IMR-90 (cell line): Measurements from ENCODE around the gene PI16. TPM values are rescaled to one million over a fixed set of nuclear protein-coding genes. Genes with fewer than 3 reads are reported as not detected.
"Not testable (repeated sequence)": the region's sequence is repeated elsewhere in the genome, so short reads cannot be mapped to it uniquely, and the experiment has no call there.

Experiments
- ATAC-seq: fragments of 200-7000 bp; cut with Tn5 transposase; 2 replicates; pipeline ENCODE4 v1.9.1; 2020; ENCODE audit warnings: low read depth, mild to moderate bottlenecking, moderate library complexity
- BruUV-seq: library from RNA; stranded (reverse); fragments of 400-500 nt; replicated peaks from 2 replicates; lab custom pipeline; 2021; lab: Mats Ljungman, UMichigan
- CTCF ChIA-PET: fragments of 300-600 bp; formaldehyde crosslinking; extraction: SDS; loops from one replicate; lab custom pipeline; 2021; ENCODE audit warnings: antibody characterized with exemption; lab: Yijun Ruan, JAX
- POLR2A ChIA-PET: fragments of 300-600 bp; sonication (Branson Sonifier 250); formaldehyde crosslinking; loops from one replicate; lab custom pipeline; 2022; ENCODE audit warnings: antibody characterized with exemption; ENCODE audit not compliant: unreplicated experiment; lab: Charles Lee
- DNase-seq: peaks from one replicate; pipeline ENCODE4 v3.0.0; 2013
- H2AFZ ChIP-seq: replicated peaks from 2 replicates; pipeline ENCODE3; 2013; ENCODE audit warnings: low read length, mild to moderate bottlenecking; ENCODE audit not compliant: poor library complexity
- H2AK5ac ChIP-seq: 2 replicates; pipeline ENCODE4 v1.6.1; 2013; ENCODE audit warnings: low read depth, low read length, inconsistent platforms
- H2AK9ac ChIP-seq: replicated peaks from 2 replicates; pipeline ENCODE3; 2013; ENCODE audit warnings: mild to moderate bottlenecking, low read depth, low read length, moderate library complexity; ENCODE audit not compliant: poor library complexity
- H2BK120ac ChIP-seq: 2 replicates; pipeline ENCODE4 v1.6.1; 2013; ENCODE audit warnings: low read depth, low read length, inconsistent platforms
- H2BK15ac ChIP-seq: 3 replicates; pipeline ENCODE4 v1.6.1; 2013; ENCODE audit warnings: low read depth, low read length, inconsistent platforms
- H2BK20ac ChIP-seq: 2 replicates; pipeline ENCODE4 v1.6.1; 2013; ENCODE audit warnings: low read depth, mild to moderate bottlenecking, inconsistent platforms, low read length, moderate library complexity
- H2BK5ac ChIP-seq: 2 replicates; pipeline ENCODE4 v1.6.1; 2013; ENCODE audit warnings: mild to moderate bottlenecking, low read depth, low read length, inconsistent platforms; ENCODE audit not compliant: poor library complexity, severe bottlenecking
- H3K14ac ChIP-seq: replicated peaks from 2 replicates; pipeline ENCODE4 v1.6.1; 2013; ENCODE audit warnings: low read depth, low read length, inconsistent platforms
- H3K18ac ChIP-seq: 2 replicates; pipeline ENCODE4 v1.6.1; 2013; ENCODE audit warnings: low read depth, low read length, control low read depth
- H3K23ac ChIP-seq: 2 replicates; pipeline ENCODE4 v1.6.1; 2013; ENCODE audit warnings: low read depth, low read length, inconsistent platforms
- H3K27ac ChIP-seq: 2 replicates; pipeline ENCODE4 v1.5.1; 2013; ENCODE audit warnings: mild to moderate bottlenecking, control low read depth, low read length; ENCODE audit not compliant: insufficient read depth
- H3K27me3 ChIP-seq: 2 replicates; pipeline ENCODE4 v1.6.1; 2013; ENCODE audit warnings: low read length; ENCODE audit not compliant: control insufficient read depth, insufficient read depth
- H3K36me3 ChIP-seq: 2 replicates; pipeline ENCODE4 v1.6.1; 2013; ENCODE audit warnings: low read length, mixed read lengths; ENCODE audit not compliant: control insufficient read depth, insufficient read depth
- H3K4ac ChIP-seq: 2 replicates; pipeline ENCODE4 v1.6.1; 2013; ENCODE audit warnings: low read depth, low read length, inconsistent platforms
- H3K4me1 ChIP-seq: 2 replicates; pipeline ENCODE4 v1.6.1; 2013; ENCODE audit warnings: low read length, mixed read lengths; ENCODE audit not compliant: control insufficient read depth, insufficient read depth
- H3K4me2 ChIP-seq: 2 replicates; pipeline ENCODE4 v1.6.1; 2013; ENCODE audit warnings: low read depth, mild to moderate bottlenecking, control low read depth, low read length, moderate library complexity
- H3K4me3 ChIP-seq: 2 replicates; pipeline ENCODE4 v1.5.1; 2013; ENCODE audit warnings: low read depth, mild to moderate bottlenecking, control low read depth, low read length, moderate library complexity; ENCODE audit not compliant: insufficient read depth
- H3K56ac ChIP-seq: 2 replicates; pipeline ENCODE4 v1.6.1; 2013; ENCODE audit warnings: low read length, inconsistent platforms; ENCODE audit not compliant: insufficient read depth; ENCODE audit errors: extremely low read depth
- H3K79me1 ChIP-seq, 2 experiments: 2 replicates each; pipeline ENCODE4 v1.6.1; 2013; ENCODE audit warnings: low read length in 2 of 2, inconsistent platforms in 1 of 2, low read depth in 1 of 2
- H3K9ac ChIP-seq: 2 replicates; pipeline ENCODE4 v1.6.1; 2013; ENCODE audit warnings: low read depth, low read length, control low read depth
- H3K9me1 ChIP-seq: 2 replicates; pipeline ENCODE4 v1.6.1; 2013; ENCODE audit warnings: low read length, inconsistent platforms; ENCODE audit not compliant: insufficient read depth
- H3K9me3 ChIP-seq: 2 replicates; pipeline ENCODE4 v1.6.1; 2013; ENCODE audit warnings: low read length; ENCODE audit not compliant: control insufficient read depth, insufficient read depth
- H4K20me1 ChIP-seq: 2 replicates; pipeline ENCODE4 v1.6.1; 2013; ENCODE audit warnings: low read length, inconsistent platforms; ENCODE audit not compliant: insufficient read depth
- H4K5ac ChIP-seq: 2 replicates; pipeline ENCODE4 v1.6.1; 2013; ENCODE audit warnings: mild to moderate bottlenecking, low read depth, low read length, control low read depth
- H4K8ac ChIP-seq, 2 experiments: 2 replicates each; pipeline ENCODE4 v1.6.1; 2013; ENCODE audit warnings: low read depth in 2 of 2, low read length in 2 of 2, control low read depth in 1 of 2, inconsistent platforms in 1 of 2
- H4K91ac ChIP-seq: 2 replicates; pipeline ENCODE4 v1.6.1; 2013; ENCODE audit warnings: low read depth, low read length, inconsistent platforms; ENCODE audit not compliant: insufficient read depth
- CEBPB ChIP-seq: IDR thresholded peaks from 2 replicates; pipeline ENCODE4 v1.6.1; 2012; ENCODE audit warnings: low read depth, low read length, improper control_type of control experiment
- ELK1 ChIP-seq: fragments of 150-350 bp; IDR thresholded peaks from 2 replicates; pipeline ENCODE4 v1.6.1; 2016; ENCODE audit warnings: low read depth, mild to moderate bottlenecking, low read length, moderate library complexity, borderline replicate concordance
- FOS ChIP-seq: fragments of 150-350 bp; IDR thresholded peaks from 2 replicates; pipeline ENCODE4 v1.6.1; 2016; ENCODE audit warnings: low read depth, low read length
- MAZ ChIP-seq: IDR thresholded peaks from 2 replicates; pipeline ENCODE4 v1.6.1; 2012; ENCODE audit warnings: low read depth, mild to moderate bottlenecking, low read length, improper control_type of control experiment, moderate library complexity, borderline replicate concordance
- WGBS, 2 experiments: methylation state at CpG; one replicate each; pipeline versions ENCODE4 v1.1.5 to v1.1.7; 2013; ENCODE audit warnings: missing lambda C conversion rate in 2 of 2; ENCODE audit not compliant: insufficient read length in 1 of 2; ENCODE audit errors: extremely low coverage in 2 of 2; 5-methylcytosine and 5-hydroxymethylcytosine counted together
- dilution Hi-C: fragments of 300-500 bp; cut with HindIII; formaldehyde crosslinking; loops from one replicate; pipeline ENCODE4 v1.14.3; 2018; ENCODE audit warnings: low sequenced_read_pairs; ENCODE audit not compliant: unreplicated experiment
- in situ Hi-C: fragments of 300-500 bp; cut with MboI; formaldehyde crosslinking; loops from 3 replicates; pipeline ENCODE4 v1.14.3; 2019; ENCODE audit warnings: low sequenced_read_pairs, inconsistent platforms, mixed read lengths
- intact Hi-C: fragments of 100-400 bp; cut with micrococcal nuclease; formaldehyde crosslinking; loops from 2 replicates; pipeline ENCODE4 v1.10.0; 2022
- polyA plus RNA-seq, 3 experiments: library from polyadenylated mRNA; depleted of rRNA; stranded (reverse); fragments of >200 nt; gene quantifications; 2 replicates each; pipeline ENCODE4 v1.2.3, GENCODE V29; 2012; ENCODE audit warnings: low replicate concordance in 1 of 3
- total RNA-seq: library from RNA; depleted of rRNA; stranded (reverse); fragments of >200 nt; gene quantifications from 2 replicates; pipeline ENCODE4 v1.2.3, GENCODE V29; 2012

The PI16 gene
- total and polyA plus RNA-seq, 2 of the 4 experiments (the other 2 are of a cell fraction), result 0.21 TPM; not detected in 1

- H3K9me1 ChIP-seq, result 0 out of 2 replicates have a peak, but pooled peaks cover 9% of the 10 kb centered on the region
- peak overlapping the region; percentile 65 for H2BK120ac ChIP-seq
- no peak overlapping the region for H2AK9ac ChIP-seq
- H3K79me1 ChIP-seq, result no peaks in the 10 kb centered on the region
- TF ChIP-seq FOS (peak; percentile 87), ELK1 (no peak), MAZ (peak; percentile 78; the same call in 1 of the 2 replicates), CEBPB (peak; percentile 93)
- DNase-seq (peak; percentile 93), ATAC-seq (peak; percentile 95)
- H4K20me1 ChIP-seq, result no peaks in the 10 kb centered on the region
- H4K91ac ChIP-seq, result peak overlapping the region; percentile 67
- no TSS peak for BruUV-seq
- 0 out of 2 replicates have a peak overlapping the region, but pooled peaks have one; percentile 14 for H3K56ac ChIP-seq
- H4K8ac ChIP-seq, result peak overlapping the region; percentile 16 to 60; a peak in 1 of 4 replicates
- H3K4me3 ChIP-seq, result no peak overlapping the region
- no peaks in the 10 kb centered on the region for H3K27me3 ChIP-seq
- 0 out of 2 replicates have a peak overlapping the region, but pooled peaks have one; percentile 51 for H3K14ac ChIP-seq
- intact Hi-C loops, result no loop called here
- peak overlapping the region; percentile 50; the same call in 1 of the 2 replicates for H2BK20ac ChIP-seq
- H3K4me1 ChIP-seq, result peaks cover 9% of the 10 kb centered on the region
- no peaks in the 10 kb centered on the region for H3K36me3 ChIP-seq
- H3K4ac ChIP-seq, result peak overlapping the region; percentile 38; the same call in 1 of the 2 replicates
- H3K23ac ChIP-seq, result no peak overlapping the region
- H3K4me2 ChIP-seq, result no peak overlapping the region
- CTCF ChIA-PET, result no interaction called here
- no peak overlapping the region for H4K5ac ChIP-seq
- H2BK5ac ChIP-seq, result peak overlapping the region; percentile 62
- POLR2A ChIA-PET, result no interaction called here
- H3K18ac ChIP-seq, result peak overlapping the region; percentile 39; the same call in 1 of the 2 replicates
- H3K9me3 ChIP-seq, result no peaks in the 10 kb centered on the region
- no CpG with 5 or more reads among the region's 4 CpGs for WGBS, 2 experiments
- dilution Hi-C loops, result no loop called here
- H2AK5ac ChIP-seq, result peak overlapping the region; percentile 1; the same call in 1 of the 2 replicates
- no peak overlapping the region for H2BK15ac ChIP-seq
- no peak overlapping the region for H3K9ac ChIP-seq
- H3K27ac ChIP-seq, result no peak overlapping the region
- in situ Hi-C loops, result no loop called here
- H2AFZ ChIP-seq, result peak overlapping the region; percentile 4
Measured at GRCh38 chr6:36938536-36938935, 16.0 kb upstream of the PI16 start.

DNA sequence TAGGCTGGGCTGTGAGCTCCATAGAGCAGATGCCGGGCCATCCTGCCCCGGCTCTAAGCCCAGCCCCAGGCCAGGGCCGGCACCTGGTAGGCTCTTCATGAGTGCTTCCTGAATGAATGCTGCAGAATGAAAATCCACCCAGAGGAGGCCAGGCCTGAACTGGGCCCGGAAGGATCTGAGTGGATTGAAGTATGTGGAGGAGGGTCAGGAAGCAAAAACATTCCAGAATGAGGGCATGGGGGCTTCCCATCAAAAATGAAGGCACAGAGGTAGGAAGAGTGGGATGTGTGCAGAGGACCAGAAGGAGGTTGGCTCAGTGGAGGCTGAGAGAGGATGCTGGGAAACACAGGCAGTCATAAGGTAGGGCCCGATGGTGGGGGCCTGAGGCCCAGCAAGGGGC lies 15.5 kb upstream of the PI16 start:
- H3K9ac ChIP-seq, H3K4me3 ChIP-seq, H3K36me3 ChIP-seq, H2AK9ac ChIP-seq, H3K9me1 ChIP-seq, H4K20me1 ChIP-seq, POLR2A ChIA-PET, DNase-seq, H2AFZ ChIP-seq, H3K56ac ChIP-seq, H3K4me1 ChIP-seq, dilution Hi-C loops, CTCF ChIA-PET, H3K9me3 ChIP-seq, in situ Hi-C loops, intact Hi-C loops, BruUV-seq, H3K79me1 ChIP-seq, H3K23ac ChIP-seq, H3K27me3 ChIP-seq, H3K4me2 ChIP-seq: not testable (repeated sequence)
- H3K27ac ChIP-seq, result peak overlapping the region; percentile 27; the same call in 1 of the 2 replicates
- H4K8ac ChIP-seq, result peak overlapping the region; percentile 16 to 60; a peak in 1 of 4 replicates
- 0 out of 2 replicates have a peak overlapping the region, but pooled peaks have one; percentile 20 for H3K14ac ChIP-seq
- peak overlapping the region; percentile 44 for H3K4ac ChIP-seq
- WGBS, 2 experiments, result 88% methylated on average over 1 of the region's 5 CpGs; no CpG with 5 or more reads in 1 of the 2 experiments
- H4K5ac ChIP-seq, result peak overlapping the region; percentile 79
- H2BK5ac ChIP-seq, result peak overlapping the region; percentile 62
- peak overlapping the region; percentile 71 for H2AK5ac ChIP-seq
- H2BK15ac ChIP-seq, result peak overlapping the region; percentile 2; the same call in 1 of the 3 replicates
- H4K91ac ChIP-seq, result peak overlapping the region; percentile 67
- peak overlapping the region; percentile 69 for H2BK120ac ChIP-seq
- peak overlapping the region; percentile 75 for H3K18ac ChIP-seq
- H2BK20ac ChIP-seq, result peak overlapping the region; percentile 50; the same call in 1 of the 2 replicates
- peak; percentile 31 for ATAC-seq
